Tibial artery (tissue), 4 donors: ENCODE measurements around the gene CGNL1.

ENCODE experiments used
- DNase-seq, 2 donors: peaks; one replicate each; pipeline ENCODE4 v3.0.0-alpha.2; 2019
- H3K27ac ChIP-seq, 2 donors: fragments of 200-600 bp; sonication (generic) in 1 of 2; 1 replicate in 1 of 2; 2 replicates in 1 of 2; pipeline ENCODE4 v1.5.1; 2018 to 2019; ENCODE audit warnings: mild to moderate bottlenecking in 1 of 2
- H3K27me3 ChIP-seq, 2 donors: fragments of 200-600 bp; sonication (generic) in 1 of 2; one replicate each; pipeline versions ENCODE4 v1.5.1 to v1.6.0; 2016 to 2019
- H3K36me3 ChIP-seq, 3 donors: fragments of 200-600 bp; sonication (generic) in 2 of 3; one replicate each; pipeline ENCODE4 v1.5.1; 2016 to 2019; ENCODE audit warnings: mild to moderate bottlenecking in 2 of 3
- H3K4me1 ChIP-seq, 4 donors: fragments of 200-600 bp; sonication (generic) in 2 of 4; 1 replicate in 3 of 4; 2 replicates in 1 of 4; pipeline ENCODE4 v1.5.1; 2016 to 2019
- H3K4me3 ChIP-seq, 2 donors: fragments of 200-600 bp; sonication (generic) in 1 of 2; 1 replicate in 1 of 2; 2 replicates in 1 of 2; pipeline ENCODE4 v1.5.1; 2018 to 2019; ENCODE audit warnings: mild to moderate bottlenecking in 2 of 2
- H3K9me3 ChIP-seq, 3 donors: fragments of 200-600 bp; sonication (generic) in 1 of 3; one replicate each; pipeline ENCODE4 v1.5.1; 2016 to 2019
- CTCF ChIP-seq, 2 experiments: fragments of 200-600 bp in 1 of 2; fragments of 450-650 bp in 1 of 2; IDR thresholded peaks; one replicate each; pipeline ENCODE4 v1.5.1; 2017 to 2019; ENCODE audit warnings: antibody characterized with exemption in 2 of 2, mild to moderate bottlenecking in 1 of 2, moderate library complexity in 1 of 2
- intact Hi-C: fragments of 100-400 bp; cut with DNase I; formaldehyde crosslinking; loops from one replicate; pipeline ENCODE4 v1.15.0; 2023; ENCODE audit warnings: low total_unique reads

CGNL1 gene

GRCh38 chr15:57573151-57573550, 196.8 kb downstream of the CGNL1 start:
- no peak for TF ChIP-seq CTCF (IDR thresholded peaks at IDR 0.05)
- Histone ChIP-seq H3K4me1 (no peaks in the 10 kb centered on the region), H3K4me3 (no peak overlapping the region), H3K27ac (no peak overlapping the region), H3K9me3 (no peaks in the 10 kb centered on the region), H3K27me3 (no peaks in the 10 kb centered on the region), H3K36me3 (no peaks in the 10 kb centered on the region)
- intact Hi-C loops = no loop called here
- no peak for DNase-seq

GRCh38 chr15:57575363-57575762, 199.1 kb downstream of the CGNL1 start:
- Histone ChIP-seq H3K4me1 (no peaks in the 10 kb centered on the region), H3K27me3 (peaks cover 0 to 3% of the 10 kb centered on the region in 2 donors), H3K9me3 (no peaks in the 10 kb centered on the region), H3K27ac (no peak overlapping the region), H3K36me3 (no peaks in the 10 kb centered on the region), H3K4me3 (no peak overlapping the region)
- TF ChIP-seq CTCF (IDR thresholded peaks at IDR 0.05) = no peak
- intact Hi-C loops = no loop called here
- no peak for DNase-seq

- H3K27me3 ChIP-seq = peaks cover 0 to 6% of the 10 kb centered on the region in 2 donors
- no peak overlapping the region for H3K27ac ChIP-seq
- no peaks in the 10 kb centered on the region for H3K36me3 ChIP-seq
- H3K9me3 ChIP-seq = peaks cover 0 to 4% (median 0%) of the 10 kb centered on the region in 3 donors
- no peaks in the 10 kb centered on the region for H3K4me1 ChIP-seq
- DNase-seq = no peak
- no peak overlapping the region for H3K4me3 ChIP-seq
- intact Hi-C loops = no loop called here
- no peak for TF ChIP-seq CTCF (IDR thresholded peaks at IDR 0.05)
These were observed 202.1 kb downstream of the CGNL1 start for GRCh38 chr15:57578288-57578900.

GRCh38 chr15:57580428-57580827, 204.1 kb downstream of the CGNL1 start:
- Histone ChIP-seq H3K4me1 (no peaks in the 10 kb centered on the region), H3K9me3 (peaks cover 0 to 4% (median 0%) of the 10 kb centered on the region in 3 donors), H3K4me3 (no peak overlapping the region), H3K27me3 (peaks cover 0 to 6% of the 10 kb centered on the region in 2 donors), H3K27ac (no peak overlapping the region), H3K36me3 (no peaks in the 10 kb centered on the region)
- no peak for DNase-seq
- intact Hi-C loops = no loop called here
- no peak for TF ChIP-seq CTCF (IDR thresholded peaks at IDR 0.05)

- no peak overlapping the region for H3K4me3 ChIP-seq
- H3K9me3 ChIP-seq = peaks cover 0 to 4% (median 0%) of the 10 kb centered on the region in 3 donors
- no peak for TF ChIP-seq CTCF (IDR thresholded peaks at IDR 0.05)
- H3K36me3 ChIP-seq = no peaks in the 10 kb centered on the region
- peaks cover 0 to 6% of the 10 kb centered on the region in 2 donors for H3K27me3 ChIP-seq
- DNase-seq = no peak
- intact Hi-C loops = no loop called here
- no peak overlapping the region for H3K27ac ChIP-seq
- H3K4me1 ChIP-seq = no peaks in the 10 kb centered on the region
These were observed 204.6 kb downstream of the CGNL1 start for GRCh38 chr15:57580866-57581265.

GRCh38 chr15:57582090-57582489, 205.8 kb downstream of the CGNL1 start:
- intact Hi-C loops = no loop called here
- H3K4me3 ChIP-seq = no peak overlapping the region
- DNase-seq = no peak
- no peaks in the 10 kb centered on the region for H3K36me3 ChIP-seq
- TF ChIP-seq CTCF (IDR thresholded peaks at IDR 0.05) = no peak
- H3K9me3 ChIP-seq = peaks cover 0 to 4% (median 0%) of the 10 kb centered on the region in 3 donors
- H3K27ac ChIP-seq = no peak overlapping the region
- H3K27me3 ChIP-seq = peaks cover 0 to 6% of the 10 kb centered on the region in 2 donors
- H3K4me1 ChIP-seq = no peaks in the 10 kb centered on the region
